ENCODE measurements around the gene MIPEP. TPM values are rescaled to one million over a fixed set of nuclear protein-coding genes. Genes with fewer than 3 reads are reported as not detected.

Gene MIPEP
- total RNA-seq, 4 donors from 2014 or later, result 9.2 to 21.4 (median 18.3) TPM

GRCh38 chr13:23769401-23769800, 119.8 kb downstream of the MIPEP start:
- no peak for TF ChIP-seq CTCF (IDR thresholded peaks at IDR 0.05; ENCODE audit: low read depth)

GRCh38 chr13:23767838-23768237, 121.4 kb downstream of the MIPEP start:
- TF ChIP-seq CTCF (IDR thresholded peaks at IDR 0.05; ENCODE audit: low read depth), result no peak

- TF ChIP-seq CTCF (IDR thresholded peaks at IDR 0.05; ENCODE audit: low read depth), result no peak
These were observed 122.3 kb downstream of the MIPEP start for GRCh38 chr13:23766939-23767338.

- TF ChIP-seq CTCF (IDR thresholded peaks at IDR 0.05; ENCODE audit: low read depth), result no peak
These were observed 122.9 kb downstream of the MIPEP start for GRCh38 chr13:23766283-23766682.

GRCh38 chr13:23765531-23765930, 123.7 kb downstream of the MIPEP start:
- TF ChIP-seq CTCF (IDR thresholded peaks at IDR 0.05; ENCODE audit: low read depth), result no peak

- no peak for TF ChIP-seq CTCF (IDR thresholded peaks at IDR 0.05; ENCODE audit: low read depth)
These were observed 125.9 kb downstream of the MIPEP start for GRCh38 chr13:23763318-23763717.

GRCh38 chr13:23760000-23760399, 129.2 kb downstream of the MIPEP start:
- no peak for TF ChIP-seq CTCF (IDR thresholded peaks at IDR 0.05; ENCODE audit: low read depth)

Measured in subcutaneous adipose tissue (tissue), 4 donors.